Vagina (tissue), 2 donors: Measurements from ENCODE around the gene TRMT11. TPM values are rescaled to one million over a fixed set of nuclear protein-coding genes. Genes with fewer than 3 reads are reported as not detected.

Experiments
- DNase-seq, 2 donors: peaks; one replicate each; pipeline ENCODE4 v3.0.0-alpha.2; 2017; ENCODE audit errors: extremely low spot score in 2 of 2
- H3K27ac ChIP-seq: fragments of 200-600 bp; sonication (generic); one replicate; pipeline ENCODE4 v1.5.1; 2019
- H3K27me3 ChIP-seq: fragments of 200-600 bp; sonication (generic); one replicate; pipeline ENCODE4 v1.5.1; 2019
- H3K36me3 ChIP-seq, 2 donors: fragments of 200-600 bp; sonication (generic); one replicate each; pipeline ENCODE4 v1.5.1; 2017 to 2019
- H3K4me1 ChIP-seq: fragments of 200-600 bp; sonication (generic); one replicate; pipeline ENCODE4 v1.5.1; 2019
- H3K4me3 ChIP-seq, 2 donors: fragments of 200-600 bp; sonication (generic); 1 replicate in 1 of 2; 2 replicates in 1 of 2; pipeline ENCODE4 v1.5.1; 2016 to 2019
- H3K9me3 ChIP-seq: fragments of 200-600 bp; sonication (generic); one replicate; pipeline ENCODE4 v1.5.1; 2019
- POLR2A ChIP-seq, 2 donors: fragments of 450-650 bp; IDR thresholded peaks; one replicate each; pipeline ENCODE4 v1.6.1; 2017; ENCODE audit warnings: antibody characterized with exemption in 2 of 2, mild to moderate bottlenecking in 2 of 2, moderate library complexity in 2 of 2
- POLR2AphosphoS5 ChIP-seq, 2 donors: sonication (generic); formaldehyde crosslinking; IDR thresholded peaks; one replicate each; pipeline ENCODE4 v1.9.0; 2017; ENCODE audit warnings: antibody characterized with exemption in 2 of 2, mild to moderate bottlenecking in 2 of 2, low read depth in 1 of 2; ENCODE audit not compliant: insufficient read depth in 1 of 2
- intact Hi-C: fragments of 100-400 bp; cut with DNase I; formaldehyde crosslinking; loops from one replicate; pipeline ENCODE4 v1.15.1; 2023
- total RNA-seq: library from RNA; depleted of rRNA; stranded (reverse); fragments of >200 nt; gene quantifications from one replicate; pipeline ENCODE4 v1.2.3, GENCODE V29; 2016
- TF ChIP-seq, protein P1 (sequence below), 3 experiments: fragments of 450-650 bp in 2 of 3; fragments of 200-600 bp in 1 of 3; sonication (generic) in 1 of 3; IDR thresholded peaks; one replicate each; pipeline ENCODE4 v1.5.1; 2017 to 2019; ENCODE audit warnings: antibody characterized with exemption in 3 of 3, mild to moderate bottlenecking in 2 of 3, moderate library complexity in 2 of 3

TRMT11 gene
- total RNA-seq, 1 donor from 2014 or later, result 28.0 TPM

DNA sequence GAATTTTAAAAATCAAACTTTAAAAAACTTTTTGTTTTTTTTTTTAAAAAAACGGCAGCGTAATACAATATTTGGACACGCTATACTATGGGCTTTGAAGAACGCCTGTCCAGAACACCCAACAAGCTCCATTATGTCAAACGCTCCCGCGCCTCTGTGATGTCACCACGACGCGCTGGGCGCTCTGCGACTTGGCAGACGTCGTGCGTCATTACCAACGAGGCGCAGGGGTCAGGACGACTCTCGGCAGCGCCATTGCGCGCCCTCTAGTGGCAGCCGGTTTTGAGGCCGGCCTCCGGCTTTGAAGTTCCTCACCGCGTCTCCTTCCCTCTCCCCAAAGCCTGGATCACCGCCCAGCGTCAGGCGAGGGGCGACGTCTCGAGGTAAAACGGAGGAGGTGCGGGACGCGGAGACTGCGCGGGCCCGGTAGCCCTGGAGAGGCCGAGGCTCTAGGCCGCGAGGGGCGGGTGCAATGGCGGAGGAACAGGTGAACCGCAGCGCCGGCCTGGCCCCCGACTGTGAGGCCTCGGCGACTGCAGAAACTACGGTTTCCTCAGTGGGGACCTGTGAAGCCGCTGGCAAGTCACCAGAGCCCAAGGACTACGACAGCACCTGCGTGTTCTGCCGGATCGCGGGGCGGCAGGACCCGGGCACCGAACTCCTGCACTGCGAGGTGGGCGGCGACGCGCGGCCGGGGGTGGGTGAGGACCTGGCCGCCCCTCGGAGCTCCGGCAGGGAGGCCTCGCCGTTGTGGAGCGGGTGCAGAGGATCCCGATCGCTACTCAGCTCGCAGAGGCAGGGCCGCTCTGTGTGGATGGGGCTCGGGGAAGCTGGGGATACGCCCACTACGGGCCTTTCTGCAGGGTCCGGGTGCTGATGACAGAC, 29.6 kb upstream of the TRMT11 start, which contains the start of gene HINT3:
HINT3 (plus strand) TSS at position 265 of the 885 bp plus-strand sequence; CDS start at position 473, 208 bp downstream.
- peak; percentile 90 to 94 for TF ChIP-seq POLR2AphosphoS5 (IDR thresholded peaks at IDR 0.05; ENCODE audit: insufficient read depth in 1 of 2, low read depth in 1 of 2)
- TF ChIP-seq POLR2A (IDR thresholded peaks at IDR 0.05), result peak in 1 of 2 donors; percentile 15
- TF ChIP-seq, protein P1, sequence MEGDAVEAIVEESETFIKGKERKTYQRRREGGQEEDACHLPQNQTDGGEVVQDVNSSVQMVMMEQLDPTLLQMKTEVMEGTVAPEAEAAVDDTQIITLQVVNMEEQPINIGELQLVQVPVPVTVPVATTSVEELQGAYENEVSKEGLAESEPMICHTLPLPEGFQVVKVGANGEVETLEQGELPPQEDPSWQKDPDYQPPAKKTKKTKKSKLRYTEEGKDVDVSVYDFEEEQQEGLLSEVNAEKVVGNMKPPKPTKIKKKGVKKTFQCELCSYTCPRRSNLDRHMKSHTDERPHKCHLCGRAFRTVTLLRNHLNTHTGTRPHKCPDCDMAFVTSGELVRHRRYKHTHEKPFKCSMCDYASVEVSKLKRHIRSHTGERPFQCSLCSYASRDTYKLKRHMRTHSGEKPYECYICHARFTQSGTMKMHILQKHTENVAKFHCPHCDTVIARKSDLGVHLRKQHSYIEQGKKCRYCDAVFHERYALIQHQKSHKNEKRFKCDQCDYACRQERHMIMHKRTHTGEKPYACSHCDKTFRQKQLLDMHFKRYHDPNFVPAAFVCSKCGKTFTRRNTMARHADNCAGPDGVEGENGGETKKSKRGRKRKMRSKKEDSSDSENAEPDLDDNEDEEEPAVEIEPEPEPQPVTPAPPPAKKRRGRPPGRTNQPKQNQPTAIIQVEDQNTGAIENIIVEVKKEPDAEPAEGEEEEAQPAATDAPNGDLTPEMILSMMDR (IDR thresholded peaks at IDR 0.05), result peak; percentile 95 to 99 (median 97)
- Histone ChIP-seq H3K9me3 (no peaks in the 10 kb centered on the region), H3K27me3 (no peaks in the 10 kb centered on the region), H3K4me1 (peaks cover 37% of the 10 kb centered on the region), H3K27ac (peak within 1 kb of the TSS; percentile 96), H3K36me3 (no peaks in the 10 kb centered on the region), H3K4me3 (peak within 1 kb of the TSS; percentile 78 to 88)
- peak in 1 of 2 donors; percentile 96 for DNase-seq
- intact Hi-C loops, result loop anchor here (5.0 kb wide), 1 partner anchor 174 kb away; no protein-coding TSS in a partner anchor

DNA sequence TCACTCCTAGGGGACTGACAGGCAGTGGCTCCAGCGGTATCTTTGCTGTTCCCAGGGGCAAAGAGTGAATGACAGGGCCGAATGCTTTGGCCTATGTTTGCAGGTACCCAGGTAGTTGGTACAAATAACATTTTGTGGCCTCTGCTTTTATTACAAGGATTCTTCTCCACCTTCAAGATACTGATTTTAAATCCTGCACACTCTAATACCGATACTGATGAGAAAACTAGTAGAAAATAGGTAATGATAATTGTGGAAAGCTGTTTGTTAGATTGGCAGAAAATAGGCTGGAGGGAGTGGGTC, 29.0 kb upstream of the TRMT11 start:
- no peaks in the 10 kb centered on the region for H3K9me3 ChIP-seq
- no peaks in the 10 kb centered on the region for H3K27me3 ChIP-seq
- intact Hi-C loops, result loop anchor here (5.0 kb wide), 1 partner anchor 175 kb away; no protein-coding TSS in a partner anchor
- H3K4me3 ChIP-seq, result peak overlapping the region; percentile 78 to 88
- H3K27ac ChIP-seq, result peak overlapping the region; percentile 96
- H3K4me1 ChIP-seq, result peaks cover 37% of the 10 kb centered on the region
- H3K36me3 ChIP-seq, result no peaks in the 10 kb centered on the region
- DNase-seq, result no peak
- TF ChIP-seq POLR2A (IDR thresholded peaks at IDR 0.05) (no peak), POLR2AphosphoS5 (IDR thresholded peaks at IDR 0.05; ENCODE audit: insufficient read depth in 1 of 2, low read depth in 1 of 2) (no peak)
- TF ChIP-seq, protein P1 (IDR thresholded peaks at IDR 0.05), result no peak

DNA sequence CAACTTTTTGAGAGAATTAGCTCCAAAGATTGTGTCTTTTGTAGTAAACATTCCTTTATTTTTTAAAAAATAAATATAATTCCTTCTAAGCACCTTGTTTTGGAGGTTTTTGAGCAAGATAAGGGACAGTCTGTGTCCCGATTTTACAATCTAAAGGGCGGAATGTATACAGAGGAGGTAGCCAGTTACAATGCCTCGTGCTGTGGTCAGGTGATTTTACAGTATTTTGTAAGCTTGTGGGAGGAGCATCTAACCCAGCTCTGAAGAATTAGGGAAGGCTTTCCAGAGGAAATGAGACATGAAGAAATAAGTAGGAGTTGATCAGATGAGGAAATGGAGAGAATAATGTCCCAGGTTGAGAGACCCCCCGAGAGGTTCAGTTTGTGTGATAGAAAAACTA, 28.5 kb upstream of the TRMT11 start:
- intact Hi-C loops, result loop anchor here (5.0 kb wide), 1 partner anchor 176 kb away; no protein-coding TSS in a partner anchor
- Histone ChIP-seq H3K9me3 (no peaks in the 10 kb centered on the region), H3K4me3 (peak overlapping the region; percentile 78 to 88), H3K4me1 (peaks cover 37% of the 10 kb centered on the region), H3K27ac (peak overlapping the region; percentile 96), H3K27me3 (no peaks in the 10 kb centered on the region), H3K36me3 (no peaks in the 10 kb centered on the region)
- no peak for DNase-seq
- TF ChIP-seq POLR2AphosphoS5 (IDR thresholded peaks at IDR 0.05; ENCODE audit: insufficient read depth in 1 of 2, low read depth in 1 of 2) (peak in 1 of 2 donors; percentile 85), POLR2A (IDR thresholded peaks at IDR 0.05) (no peak)

DNA sequence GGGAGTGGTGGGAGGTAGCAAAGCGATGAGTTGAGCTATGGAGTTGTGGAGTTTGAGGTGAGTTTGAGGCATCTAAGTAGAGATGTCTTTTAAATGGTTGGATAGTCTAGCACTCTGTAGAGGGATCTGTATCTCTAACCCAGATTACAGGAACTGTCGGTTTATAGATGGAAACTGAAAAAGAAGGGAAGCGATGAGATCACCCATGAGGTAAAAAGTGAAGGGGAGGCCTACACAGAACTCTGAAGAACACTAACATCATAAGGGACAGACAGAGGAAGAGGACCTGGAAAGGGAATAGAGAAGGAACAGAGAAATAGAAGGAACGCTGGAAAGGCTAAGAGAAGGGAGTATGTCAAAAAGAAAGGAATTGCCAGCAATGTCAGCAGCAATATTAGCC, 27.3 kb upstream of the TRMT11 start:
- no peak for DNase-seq
- H3K27me3 ChIP-seq, result no peaks in the 10 kb centered on the region
- no peak overlapping the region for H3K4me3 ChIP-seq
- peaks cover 37% of the 10 kb centered on the region for H3K4me1 ChIP-seq
- H3K27ac ChIP-seq, result no peak overlapping the region
- intact Hi-C loops, result loop anchor here (5.0 kb wide), 1 partner anchor 177 kb away; no protein-coding TSS in a partner anchor
- TF ChIP-seq POLR2A (IDR thresholded peaks at IDR 0.05) (no peak), POLR2AphosphoS5 (IDR thresholded peaks at IDR 0.05; ENCODE audit: insufficient read depth in 1 of 2, low read depth in 1 of 2) (no peak)
- TF ChIP-seq, protein P1 (IDR thresholded peaks at IDR 0.05), result no peak
- H3K9me3 ChIP-seq, result no peaks in the 10 kb centered on the region
- H3K36me3 ChIP-seq, result no peaks in the 10 kb centered on the region

DNA sequence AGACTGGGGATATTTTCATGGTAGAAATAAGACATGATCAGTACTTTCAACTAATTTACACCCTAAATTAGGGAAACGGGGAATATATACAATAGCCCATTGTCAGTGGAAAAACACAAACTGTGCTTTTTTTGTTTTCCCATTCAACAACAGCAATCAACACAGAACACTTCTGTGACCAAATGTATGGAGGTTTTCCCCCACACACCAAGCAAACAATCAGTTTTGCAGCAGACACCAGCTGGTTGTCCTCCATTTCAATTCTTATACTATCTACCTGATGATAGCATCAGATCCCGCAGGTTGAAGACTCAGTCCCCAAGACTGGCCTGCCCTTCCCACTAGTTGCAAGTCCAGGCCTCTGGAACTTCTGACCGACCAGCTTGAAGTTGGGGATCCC, 25.2 kb upstream of the TRMT11 start:
- H3K27me3 ChIP-seq, result no peaks in the 10 kb centered on the region
- H3K36me3 ChIP-seq, result no peaks in the 10 kb centered on the region
- H3K9me3 ChIP-seq, result no peaks in the 10 kb centered on the region
- TF ChIP-seq POLR2A (IDR thresholded peaks at IDR 0.05) (no peak), POLR2AphosphoS5 (IDR thresholded peaks at IDR 0.05; ENCODE audit: insufficient read depth in 1 of 2, low read depth in 1 of 2) (no peak)
- TF ChIP-seq, protein P1 (IDR thresholded peaks at IDR 0.05), result no peak
- intact Hi-C loops, result no loop called here
- peaks cover 34% of the 10 kb centered on the region for H3K4me1 ChIP-seq
- H3K27ac ChIP-seq, result no peak overlapping the region
- H3K4me3 ChIP-seq, result no peak overlapping the region
- DNase-seq, result no peak
